Activated naive CD4-positive, alpha-beta T cell treated with anti-CD3 and anti-CD28 coated beads, Interleukin-2, amount 50 U/mL, for 24 hours (primary cell): ENCODE measurements around the gene STPG4.

ENCODE experiments used
- H3K27ac Mint-ChIP-seq: one replicate; pipeline ENCODE4 v1.8.0; 2021; ENCODE audit warnings: mild to moderate bottlenecking, mixed read lengths
- H3K27me3 Mint-ChIP-seq: one replicate; pipeline ENCODE4 v1.8.0; 2021; ENCODE audit warnings: mixed read lengths
- H3K36me3 Mint-ChIP-seq: one replicate; pipeline ENCODE4 v1.8.0; 2021; ENCODE audit warnings: mixed read lengths
- H3K4me1 Mint-ChIP-seq: one replicate; pipeline ENCODE4 v1.8.0; 2021; ENCODE audit warnings: mixed read lengths
- H3K4me3 Mint-ChIP-seq: one replicate; pipeline ENCODE4 v1.8.0; 2021; ENCODE audit warnings: mild to moderate bottlenecking, mixed read lengths
- H3K9me3 Mint-ChIP-seq: one replicate; pipeline ENCODE4 v1.8.0; 2021; ENCODE audit warnings: mixed read lengths

STPG4 gene

DNA sequence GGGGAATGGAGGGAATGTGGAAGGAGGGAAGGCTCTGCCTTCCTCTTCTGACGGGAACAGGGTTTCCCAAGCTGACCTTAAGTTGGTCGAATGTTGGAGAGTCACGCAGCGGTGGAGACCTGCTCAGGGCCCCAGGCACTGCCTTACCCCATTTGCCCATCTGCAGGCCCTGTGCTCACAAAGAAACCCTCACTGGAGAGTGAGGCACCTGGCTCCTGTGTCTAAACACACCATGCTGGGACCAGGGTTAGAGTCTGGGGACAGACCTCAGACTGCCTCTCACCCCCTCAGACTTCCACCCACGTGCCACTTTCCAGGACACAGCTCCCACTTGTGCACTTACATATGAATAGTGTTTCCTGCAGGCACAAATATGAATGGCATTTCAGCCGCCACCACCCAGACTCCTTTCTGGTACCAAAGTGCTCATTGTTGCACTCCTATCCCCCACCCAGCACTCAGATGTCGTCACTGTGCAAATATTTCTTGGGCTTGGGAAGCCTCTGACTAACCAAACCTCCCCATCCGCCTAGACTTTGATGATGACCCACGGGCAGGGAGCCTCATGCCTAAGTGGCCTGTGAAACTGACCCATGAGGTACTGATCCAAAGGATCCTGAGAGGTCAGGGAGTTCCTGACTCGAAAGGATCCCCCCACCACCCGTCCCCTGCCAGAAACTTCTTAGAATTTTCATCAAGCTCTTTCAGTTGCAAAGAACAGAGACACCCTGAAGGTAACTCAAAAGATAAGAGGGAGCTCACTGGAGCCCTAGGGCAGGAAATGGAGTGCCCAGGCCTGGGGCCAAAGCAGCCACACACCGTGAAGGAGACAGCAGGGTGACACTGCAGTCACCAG lies 78.3 kb downstream of the STPG4 start:
- no peaks in the 10 kb centered on the region for H3K27me3 Mint-ChIP-seq
- H3K36me3 Mint-ChIP-seq, result no peaks in the 10 kb centered on the region
- H3K4me3 Mint-ChIP-seq, result no peak overlapping the region
- peaks cover 14% of the 10 kb centered on the region for H3K4me1 Mint-ChIP-seq
- no peak overlapping the region for H3K27ac Mint-ChIP-seq
- H3K9me3 Mint-ChIP-seq, result no peaks in the 10 kb centered on the region

- no peaks in the 10 kb centered on the region for H3K9me3 Mint-ChIP-seq
- no peaks in the 10 kb centered on the region for H3K36me3 Mint-ChIP-seq
- no peak overlapping the region for H3K4me3 Mint-ChIP-seq
- no peaks in the 10 kb centered on the region for H3K27me3 Mint-ChIP-seq
- no peak overlapping the region for H3K27ac Mint-ChIP-seq
- peaks cover 21% of the 10 kb centered on the region for H3K4me1 Mint-ChIP-seq
Observed at GRCh38 chr2:47076126-47076506, 79.0 kb downstream of the STPG4 start.

GRCh38 chr2:47075361-47076125 lies 79.6 kb downstream of the STPG4 start:
- Mint-ChIP-seq H3K9me3 (no peaks in the 10 kb centered on the region), H3K4me1 (peaks cover 26% of the 10 kb centered on the region), H3K27ac (no peak overlapping the region), H3K36me3 (no peaks in the 10 kb centered on the region), H3K4me3 (no peak overlapping the region), H3K27me3 (no peaks in the 10 kb centered on the region)

- H3K9me3 Mint-ChIP-seq, result no peaks in the 10 kb centered on the region
- H3K4me1 Mint-ChIP-seq, result peaks cover 27% of the 10 kb centered on the region
- H3K27me3 Mint-ChIP-seq, result no peaks in the 10 kb centered on the region
- H3K27ac Mint-ChIP-seq, result peak overlapping the region; percentile 35
- no peaks in the 10 kb centered on the region for H3K36me3 Mint-ChIP-seq
- H3K4me3 Mint-ChIP-seq, result no peak overlapping the region
Observed at GRCh38 chr2:47074691-47075090, 80.4 kb downstream of the STPG4 start.

DNA sequence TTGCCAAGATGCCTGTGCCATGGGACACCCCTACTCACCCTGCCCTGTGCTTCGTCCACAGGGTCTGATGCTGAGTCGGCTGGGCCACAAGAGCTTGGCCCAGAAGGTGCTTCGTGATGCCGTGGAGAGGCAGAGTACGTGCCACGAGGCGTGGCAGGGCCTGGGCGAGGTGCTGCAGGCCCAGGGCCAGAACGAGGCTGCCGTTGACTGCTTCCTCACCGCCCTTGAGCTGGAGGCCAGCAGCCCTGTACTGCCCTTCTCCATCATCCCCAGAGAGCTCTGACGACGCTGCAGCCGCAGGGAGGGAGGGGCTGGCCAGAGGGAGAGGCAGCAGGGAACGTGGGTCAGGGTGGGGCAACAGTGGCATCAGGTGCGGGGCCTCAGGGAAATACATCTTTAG lies 81.5 kb downstream of the STPG4 start:
- Mint-ChIP-seq H3K4me3 (no peak overlapping the region), H3K27me3 (no peaks in the 10 kb centered on the region), H3K9me3 (no peaks in the 10 kb centered on the region), H3K36me3 (no peaks in the 10 kb centered on the region), H3K27ac (no peak overlapping the region), H3K4me1 (peaks cover 30% of the 10 kb centered on the region)

DNA sequence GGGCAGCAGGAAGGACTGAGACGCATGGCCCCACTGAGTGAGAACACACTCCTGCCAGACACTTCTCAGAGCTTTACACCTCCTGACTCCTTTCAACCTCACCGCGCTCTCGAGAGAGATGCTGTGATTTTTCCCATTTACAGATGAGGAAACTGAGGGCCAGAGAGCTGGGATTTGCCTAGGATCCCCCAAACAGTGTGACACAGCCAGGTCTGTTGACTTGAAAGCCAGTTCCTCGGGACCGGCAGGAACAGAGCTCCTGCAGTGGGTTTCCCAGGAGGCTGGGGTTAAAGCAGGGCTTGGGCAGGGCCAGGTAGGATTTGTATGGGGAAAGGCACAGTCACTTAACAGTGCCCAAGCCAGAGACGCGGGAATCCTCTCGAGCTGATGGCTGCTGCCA lies 81.9 kb downstream of the STPG4 start:
- Mint-ChIP-seq H3K4me1 (peaks cover 33% of the 10 kb centered on the region), H3K27ac (peak overlapping the region; percentile 8), H3K36me3 (no peaks in the 10 kb centered on the region), H3K27me3 (no peaks in the 10 kb centered on the region), H3K4me3 (no peak overlapping the region), H3K9me3 (no peaks in the 10 kb centered on the region)

DNA sequence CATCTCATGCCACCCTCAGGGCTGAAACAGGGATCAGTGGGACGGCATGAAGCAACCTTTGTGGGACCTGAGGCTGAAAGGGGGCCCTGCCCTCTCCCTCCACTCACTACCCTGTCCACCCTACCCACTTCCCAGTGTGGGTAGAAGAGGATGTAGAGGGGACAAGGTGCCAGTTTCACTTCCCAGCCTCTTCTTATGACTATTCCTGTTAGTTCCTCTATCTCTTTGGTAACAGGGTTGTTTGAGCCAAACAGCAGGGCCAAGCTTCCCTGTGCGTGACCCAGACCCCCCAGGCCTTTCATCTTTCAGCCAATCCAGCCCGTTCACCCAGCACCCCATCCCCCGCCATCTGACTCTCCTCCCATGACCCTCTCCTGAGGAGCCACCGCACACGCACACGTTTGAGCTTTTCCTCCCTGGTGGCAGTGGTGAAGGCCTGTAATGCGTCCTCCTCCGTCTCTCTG lies 82.3 kb downstream of the STPG4 start:
- Mint-ChIP-seq H3K9me3 (no peaks in the 10 kb centered on the region), H3K27ac (no peak overlapping the region), H3K36me3 (no peaks in the 10 kb centered on the region), H3K4me3 (no peak overlapping the region), H3K27me3 (no peaks in the 10 kb centered on the region), H3K4me1 (peaks cover 37% of the 10 kb centered on the region)

- Mint-ChIP-seq H3K4me3 (peak overlapping the region; percentile 42), H3K27me3 (no peaks in the 10 kb centered on the region), H3K4me1 (peaks cover 41% of the 10 kb centered on the region), H3K9me3 (no peaks in the 10 kb centered on the region), H3K36me3 (no peaks in the 10 kb centered on the region), H3K27ac (peak overlapping the region; percentile 43)
Observed at GRCh38 chr2:47072018-47072691, 83.0 kb downstream of the STPG4 start.

DNA sequence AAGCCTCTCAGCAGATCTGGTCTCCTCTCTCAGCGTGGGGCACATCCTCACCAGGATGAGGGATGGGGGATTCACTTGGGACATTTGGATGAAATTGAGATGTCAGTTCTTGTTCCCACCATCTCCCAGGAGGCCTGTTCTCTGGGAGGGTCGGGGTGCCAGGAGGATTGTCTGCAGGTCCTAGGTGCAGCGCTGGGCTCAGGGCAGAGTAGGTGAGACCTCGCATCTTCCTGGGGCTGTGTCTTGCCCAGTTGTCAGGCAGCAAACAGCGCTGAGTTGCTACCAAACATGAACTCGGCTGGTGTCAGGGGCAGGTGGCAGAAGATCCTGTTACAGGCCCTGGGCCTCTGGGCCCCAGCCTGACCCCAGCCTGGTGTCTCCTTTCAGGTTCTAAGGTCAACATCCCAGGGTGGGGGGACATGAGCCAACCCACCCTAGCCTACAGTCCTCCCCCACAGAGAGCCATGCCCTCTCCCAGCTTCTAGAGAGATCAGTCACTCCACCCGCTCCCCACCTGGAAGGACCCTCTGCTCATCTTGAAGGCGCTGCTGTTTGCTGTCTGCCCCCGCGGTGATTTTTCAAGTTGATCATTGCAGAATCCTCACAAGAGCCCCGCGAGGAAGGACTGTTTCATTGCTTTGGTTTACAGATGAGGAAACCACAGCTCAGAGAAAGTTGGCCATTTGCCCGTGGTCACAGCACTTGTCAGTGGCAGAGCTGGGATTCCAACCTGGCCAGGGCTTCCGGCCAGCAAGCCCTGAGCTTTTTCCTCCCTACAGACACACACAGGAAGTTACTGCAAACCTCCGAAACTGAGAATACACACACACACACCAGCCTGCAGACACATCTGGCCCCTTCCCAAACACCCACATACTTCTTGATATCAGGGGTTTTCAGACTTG lies 83.9 kb downstream of the STPG4 start:
- Mint-ChIP-seq H3K36me3 (no peaks in the 10 kb centered on the region), H3K9me3 (no peaks in the 10 kb centered on the region), H3K4me1 (peaks cover 41% of the 10 kb centered on the region), H3K4me3 (peak overlapping the region; percentile 42), H3K27ac (peak overlapping the region; percentile 43), H3K27me3 (no peaks in the 10 kb centered on the region)

DNA sequence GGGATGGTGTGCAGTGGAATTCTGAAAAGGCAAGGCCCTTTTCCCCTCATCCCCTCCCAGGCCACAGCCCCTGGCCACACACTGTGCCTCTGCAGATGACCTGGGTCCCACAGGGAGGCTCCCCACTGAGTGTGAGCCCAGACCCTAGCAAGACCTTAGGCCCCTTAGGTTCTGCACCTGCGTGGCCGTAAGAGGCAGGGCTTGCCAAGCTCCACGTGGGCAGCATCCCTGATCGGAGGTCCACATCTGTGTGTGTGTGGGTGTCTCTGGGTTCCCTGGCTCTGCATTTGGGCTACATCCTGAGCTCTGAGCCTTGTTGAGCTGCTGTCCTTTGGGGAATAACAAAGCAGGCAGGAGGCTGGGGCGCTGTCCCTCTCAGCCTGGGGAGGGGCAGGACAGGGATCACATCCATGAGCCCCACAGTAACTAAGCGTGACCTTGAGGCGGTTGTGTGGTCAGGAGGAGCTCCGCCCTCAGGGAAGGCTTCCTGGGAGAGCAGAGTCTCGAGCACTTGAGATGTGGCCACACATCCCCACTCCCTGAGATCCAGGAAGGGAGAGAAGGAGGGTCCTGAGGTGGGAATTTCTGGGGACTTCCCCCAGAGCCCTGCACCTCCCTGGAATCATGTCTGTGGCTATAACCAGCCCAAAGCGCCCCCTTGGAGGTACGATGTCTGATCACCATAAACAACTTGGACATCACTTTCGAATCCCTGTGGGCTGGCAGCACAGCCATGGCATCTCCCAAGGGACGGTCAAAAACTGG lies 84.8 kb downstream of the STPG4 start:
- Mint-ChIP-seq H3K4me1 (peaks cover 45% of the 10 kb centered on the region), H3K9me3 (no peaks in the 10 kb centered on the region), H3K4me3 (no peak overlapping the region), H3K27ac (peak overlapping the region; percentile 12), H3K36me3 (no peaks in the 10 kb centered on the region), H3K27me3 (no peaks in the 10 kb centered on the region)

DNA sequence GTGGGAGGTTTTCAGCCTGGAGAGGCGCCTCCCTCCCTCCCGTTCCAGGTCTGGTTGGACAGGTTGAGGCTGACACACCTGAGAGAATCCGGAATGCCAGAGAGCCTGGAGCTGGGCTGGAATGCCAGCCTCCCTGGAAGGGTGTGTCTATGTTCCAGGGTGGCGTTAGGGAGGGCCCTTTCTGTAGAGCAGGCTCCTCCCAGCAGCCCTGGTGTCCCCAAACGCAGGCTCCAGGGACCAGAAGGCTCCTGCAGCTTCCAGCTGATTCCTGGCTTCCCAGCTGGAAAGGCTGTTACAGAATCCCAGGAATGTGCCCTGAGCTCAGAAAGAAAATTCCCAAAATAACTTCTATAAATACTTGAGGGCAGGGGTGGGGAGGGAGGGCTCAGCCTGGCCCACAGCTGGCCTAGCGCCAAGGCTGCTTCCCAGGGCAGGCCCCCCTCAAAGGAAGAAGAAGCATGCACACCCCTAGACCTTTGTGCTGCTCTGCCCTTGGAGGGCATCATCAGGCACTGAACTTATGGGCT lies 85.4 kb downstream of the STPG4 start:
- H3K27me3 Mint-ChIP-seq, result no peaks in the 10 kb centered on the region
- no peaks in the 10 kb centered on the region for H3K36me3 Mint-ChIP-seq
- H3K4me3 Mint-ChIP-seq, result no peak overlapping the region
- no peak overlapping the region for H3K27ac Mint-ChIP-seq
- H3K9me3 Mint-ChIP-seq, result no peaks in the 10 kb centered on the region
- peaks cover 45% of the 10 kb centered on the region for H3K4me1 Mint-ChIP-seq

GRCh38 chr2:47068981-47069627 lies 86.0 kb downstream of the STPG4 start:
- Mint-ChIP-seq H3K36me3 (no peaks in the 10 kb centered on the region), H3K27me3 (no peaks in the 10 kb centered on the region), H3K27ac (no peak overlapping the region), H3K9me3 (no peaks in the 10 kb centered on the region), H3K4me1 (peaks cover 48% of the 10 kb centered on the region), H3K4me3 (no peak overlapping the region)

- Mint-ChIP-seq H3K4me1 (peaks cover 46% of the 10 kb centered on the region), H3K9me3 (no peaks in the 10 kb centered on the region), H3K27me3 (no peaks in the 10 kb centered on the region), H3K36me3 (peaks cover 4% of the 10 kb centered on the region), H3K4me3 (no peak overlapping the region), H3K27ac (peak overlapping the region; percentile 41)
Observed at GRCh38 chr2:47067788-47068407, 87.2 kb downstream of the STPG4 start.
